ENCODE measurements around the gene RRAGD. TPM values are rescaled to one million over a fixed set of nuclear protein-coding genes. Genes with fewer than 3 reads are reported as not detected.

Gene RRAGD
- total and polyA plus RNA-seq, 2 experiments from 2014 or later, result 7.0 to 20.1 TPM

DNA sequence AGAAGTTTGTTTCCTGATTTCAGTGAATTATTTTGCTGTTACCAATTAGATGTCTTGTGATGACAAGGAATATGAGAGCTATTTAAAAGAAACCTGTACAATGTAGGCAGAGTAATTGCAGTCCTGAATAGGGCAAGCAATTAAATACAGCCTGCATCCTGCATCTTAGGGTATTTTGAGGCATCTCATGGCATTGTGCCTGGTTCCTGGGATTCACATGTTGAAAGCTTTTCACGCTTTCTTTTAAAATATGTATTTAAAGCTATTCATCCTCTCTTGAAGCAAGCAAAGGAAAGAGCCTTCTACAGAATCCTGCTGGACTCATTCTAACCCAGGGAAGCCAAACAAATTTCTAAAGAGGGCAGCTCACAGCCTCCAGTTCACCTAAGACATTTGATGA, 4.7 kb upstream of the RRAGD start (continued):
- no peak for TF ChIP-seq EZH2phosphoT487 (IDR thresholded peaks at IDR 0.05; ENCODE audit: unreplicated experiment)
- TF ChIP-seq POLR2AphosphoS5 (IDR thresholded peaks at IDR 0.05; ENCODE audit: low read depth), result no peak

DNA sequence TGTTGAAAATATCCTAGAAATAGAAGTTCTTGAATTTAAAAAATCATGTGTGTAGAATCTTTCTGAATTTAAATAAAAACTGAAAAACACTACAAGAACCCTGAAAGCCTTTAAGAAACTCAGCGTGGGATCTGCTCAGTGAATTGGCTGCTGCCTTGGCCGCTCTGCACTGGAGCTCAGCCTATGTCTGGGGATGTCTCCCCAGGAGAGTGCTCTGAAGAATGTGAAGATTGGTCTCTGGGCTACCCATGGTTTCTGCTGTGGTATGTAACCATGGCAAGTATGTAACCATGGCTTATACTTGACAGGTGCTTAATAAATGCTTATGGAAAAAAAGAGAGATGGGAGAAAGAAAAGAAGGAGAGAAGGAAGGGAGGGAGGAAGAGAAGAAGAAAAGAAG, 3.1 kb upstream of the RRAGD start:
- Mint-ChIP-seq H3K4me3 (no peak overlapping the region), H3K27ac (no peak overlapping the region), H3K36me3 (ENCODE audit: low read depth) (no peaks in the 10 kb centered on the region), H3K27me3 (ENCODE audit: insufficient read depth, low read depth, poor library complexity) (peaks cover 30% of the 10 kb centered on the region), H3K4me1 (peaks cover 10% of the 10 kb centered on the region), H3K9me3 (no peaks in the 10 kb centered on the region)
- no peaks in the 10 kb centered on the region for H3K79me2 ChIP-seq (replicated peaks; ENCODE audit: insufficient read depth)
- H4K20me1 ChIP-seq (replicated peaks; ENCODE audit: insufficient read depth), result no peaks in the 10 kb centered on the region; the same call in 1 of the 2 replicates
- no peak overlapping the region for H3K4me3 ChIP-seq
- no peak for ATAC-seq
- no peaks in the 10 kb centered on the region for H3K9me2 ChIP-seq (ENCODE audit: insufficient read depth)
- peaks cover 7% of the 10 kb centered on the region; the same call in 1 of the 2 replicates for H3K4me1 ChIP-seq (ENCODE audit: insufficient read depth)
- H3K36me3 ChIP-seq (ENCODE audit: insufficient read depth), result no peaks in the 10 kb centered on the region
- TF ChIP-seq, protein P1, sequence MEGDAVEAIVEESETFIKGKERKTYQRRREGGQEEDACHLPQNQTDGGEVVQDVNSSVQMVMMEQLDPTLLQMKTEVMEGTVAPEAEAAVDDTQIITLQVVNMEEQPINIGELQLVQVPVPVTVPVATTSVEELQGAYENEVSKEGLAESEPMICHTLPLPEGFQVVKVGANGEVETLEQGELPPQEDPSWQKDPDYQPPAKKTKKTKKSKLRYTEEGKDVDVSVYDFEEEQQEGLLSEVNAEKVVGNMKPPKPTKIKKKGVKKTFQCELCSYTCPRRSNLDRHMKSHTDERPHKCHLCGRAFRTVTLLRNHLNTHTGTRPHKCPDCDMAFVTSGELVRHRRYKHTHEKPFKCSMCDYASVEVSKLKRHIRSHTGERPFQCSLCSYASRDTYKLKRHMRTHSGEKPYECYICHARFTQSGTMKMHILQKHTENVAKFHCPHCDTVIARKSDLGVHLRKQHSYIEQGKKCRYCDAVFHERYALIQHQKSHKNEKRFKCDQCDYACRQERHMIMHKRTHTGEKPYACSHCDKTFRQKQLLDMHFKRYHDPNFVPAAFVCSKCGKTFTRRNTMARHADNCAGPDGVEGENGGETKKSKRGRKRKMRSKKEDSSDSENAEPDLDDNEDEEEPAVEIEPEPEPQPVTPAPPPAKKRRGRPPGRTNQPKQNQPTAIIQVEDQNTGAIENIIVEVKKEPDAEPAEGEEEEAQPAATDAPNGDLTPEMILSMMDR (conservative IDR thresholded peaks at IDR 0.05; ENCODE audit: low read depth in 2 of 2), result no peak
- TF ChIP-seq EZH2 (IDR thresholded peaks at IDR 0.05; ENCODE audit: low read depth, unreplicated experiment) (no peak), CREB1 (CRISPR knock-in tag; IDR thresholded peaks at IDR 0.05; ENCODE audit: low read depth) (no peak), ZNF331 (CRISPR knock-in tag; IDR thresholded peaks at IDR 0.05; ENCODE audit: low read depth) (no peak), NANOG (IDR thresholded peaks at IDR 0.05; ENCODE audit: borderline replicate concordance) (no peak)
- TF ChIP-seq, protein P2, sequence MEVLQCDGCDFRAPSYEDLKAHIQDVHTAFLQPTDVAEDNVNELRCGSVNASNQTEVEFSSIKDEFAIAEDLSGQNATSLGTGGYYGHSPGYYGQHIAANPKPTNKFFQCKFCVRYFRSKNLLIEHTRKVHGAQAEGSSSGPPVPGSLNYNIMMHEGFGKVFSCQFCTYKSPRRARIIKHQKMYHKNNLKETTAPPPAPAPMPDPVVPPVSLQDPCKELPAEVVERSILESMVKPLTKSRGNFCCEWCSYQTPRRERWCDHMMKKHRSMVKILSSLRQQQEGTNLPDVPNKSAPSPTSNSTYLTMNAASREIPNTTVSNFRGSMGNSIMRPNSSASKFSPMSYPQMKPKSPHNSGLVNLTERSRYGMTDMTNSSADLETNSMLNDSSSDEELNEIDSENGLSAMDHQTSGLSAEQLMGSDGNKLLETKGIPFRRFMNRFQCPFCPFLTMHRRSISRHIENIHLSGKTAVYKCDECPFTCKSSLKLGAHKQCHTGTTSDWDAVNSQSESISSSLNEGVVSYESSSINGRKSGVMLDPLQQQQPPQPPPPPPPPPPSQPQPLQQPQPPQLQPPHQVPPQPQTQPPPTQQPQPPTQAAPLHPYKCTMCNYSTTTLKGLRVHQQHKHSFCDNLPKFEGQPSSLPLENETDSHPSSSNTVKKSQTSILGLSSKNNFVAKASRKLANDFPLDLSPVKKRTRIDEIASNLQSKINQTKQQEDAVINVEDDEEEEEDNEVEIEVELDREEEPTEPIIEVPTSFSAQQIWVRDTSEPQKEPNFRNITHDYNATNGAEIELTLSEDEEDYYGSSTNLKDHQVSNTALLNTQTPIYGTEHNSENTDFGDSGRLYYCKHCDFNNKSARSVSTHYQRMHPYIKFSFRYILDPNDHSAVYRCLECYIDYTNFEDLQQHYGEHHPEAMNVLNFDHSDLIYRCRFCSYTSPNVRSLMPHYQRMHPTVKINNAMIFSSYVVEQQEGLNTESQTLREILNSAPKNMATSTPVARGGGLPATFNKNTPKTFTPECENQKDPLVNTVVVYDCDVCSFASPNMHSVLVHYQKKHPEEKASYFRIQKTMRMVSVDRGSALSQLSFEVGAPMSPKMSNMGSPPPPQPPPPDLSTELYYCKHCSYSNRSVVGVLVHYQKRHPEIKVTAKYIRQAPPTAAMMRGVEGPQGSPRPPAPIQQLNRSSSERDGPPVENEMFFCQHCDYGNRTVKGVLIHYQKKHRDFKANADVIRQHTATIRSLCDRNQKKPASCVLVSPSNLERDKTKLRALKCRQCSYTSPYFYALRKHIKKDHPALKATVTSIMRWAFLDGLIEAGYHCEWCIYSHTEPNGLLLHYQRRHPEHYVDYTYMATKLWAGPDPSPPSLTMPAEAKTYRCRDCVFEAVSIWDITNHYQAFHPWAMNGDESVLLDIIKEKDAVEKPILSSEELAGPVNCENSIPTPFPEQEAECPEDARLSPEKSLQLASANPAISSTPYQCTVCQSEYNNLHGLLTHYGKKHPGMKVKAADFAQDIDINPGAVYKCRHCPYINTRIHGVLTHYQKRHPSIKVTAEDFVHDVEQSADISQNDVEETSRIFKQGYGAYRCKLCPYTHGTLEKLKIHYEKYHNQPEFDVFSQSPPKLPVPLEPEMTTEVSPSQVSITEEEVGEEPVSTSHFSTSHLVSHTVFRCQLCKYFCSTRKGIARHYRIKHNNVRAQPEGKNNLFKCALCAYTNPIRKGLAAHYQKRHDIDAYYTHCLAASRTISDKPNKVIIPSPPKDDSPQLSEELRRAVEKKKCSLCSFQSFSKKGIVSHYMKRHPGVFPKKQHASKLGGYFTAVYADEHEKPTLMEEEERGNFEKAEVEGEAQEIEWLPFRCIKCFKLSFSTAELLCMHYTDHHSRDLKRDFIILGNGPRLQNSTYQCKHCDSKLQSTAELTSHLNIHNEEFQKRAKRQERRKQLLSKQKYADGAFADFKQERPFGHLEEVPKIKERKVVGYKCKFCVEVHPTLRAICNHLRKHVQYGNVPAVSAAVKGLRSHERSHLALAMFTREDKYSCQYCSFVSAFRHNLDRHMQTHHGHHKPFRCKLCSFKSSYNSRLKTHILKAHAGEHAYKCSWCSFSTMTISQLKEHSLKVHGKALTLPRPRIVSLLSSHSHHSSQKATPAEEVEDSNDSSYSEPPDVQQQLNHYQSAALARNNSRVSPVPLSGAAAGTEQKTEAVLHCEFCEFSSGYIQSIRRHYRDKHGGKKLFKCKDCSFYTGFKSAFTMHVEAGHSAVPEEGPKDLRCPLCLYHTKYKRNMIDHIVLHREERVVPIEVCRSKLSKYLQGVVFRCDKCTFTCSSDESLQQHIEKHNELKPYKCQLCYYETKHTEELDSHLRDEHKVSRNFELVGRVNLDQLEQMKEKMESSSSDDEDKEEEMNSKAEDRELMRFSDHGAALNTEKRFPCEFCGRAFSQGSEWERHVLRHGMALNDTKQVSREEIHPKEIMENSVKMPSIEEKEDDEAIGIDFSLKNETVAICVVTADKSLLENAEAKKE (CRISPR knock-in tag; IDR thresholded peaks at IDR 0.05), result no peak
- H2AFZ ChIP-seq, result no peak overlapping the region
- peaks cover 39% of the 10 kb centered on the region for H3K27me3 ChIP-seq (ENCODE audit: insufficient read depth)
- H3K4me2 ChIP-seq, result no peak overlapping the region
- peaks cover 6% of the 10 kb centered on the region; the same call in 1 of the 2 replicates for H3F3A ChIP-seq (replicated peaks; ENCODE audit: low read depth)
- DNase-seq (ENCODE audit: low spot score), result no peak
- H3K27ac ChIP-seq (ENCODE audit: low read depth), result no peak overlapping the region
